Bronchial epithelial cell (primary cell): ENCODE data around the gene ZNF70. TPM values are rescaled to one million over a fixed set of nuclear protein-coding genes. Genes with fewer than 3 reads are reported as not detected.
A peak's percentile ranks its signal among the peaks of the same experiment; 100 is the strongest.

Experiments used
- DNase-seq: peaks from one replicate; pipeline ENCODE4 v3.0.0-alpha.2; 2010; ENCODE audit warnings: low read depth
- FAIRE-seq: peaks from 2 replicates; lab custom pipeline; 2011; peaks lifted over from hg19 to GRCh38; lab: Jason Lieb, UNC
- H3K27me3 ChIP-seq: 2 replicates; pipeline ENCODE4 v1.5.1; 2011; ENCODE audit warnings: low read length; ENCODE audit not compliant: control insufficient read depth, insufficient read depth
- H3K36me3 ChIP-seq: 2 replicates; pipeline ENCODE4 v1.5.1; 2011; ENCODE audit warnings: low read length; ENCODE audit not compliant: control insufficient read depth, insufficient read depth
- H3K4me3 ChIP-seq: 2 replicates; pipeline ENCODE4 v1.5.1; 2011; ENCODE audit warnings: mild to moderate bottlenecking, low read depth, low read length, control low read depth
- CTCF ChIP-seq: IDR thresholded peaks from 2 replicates; pipeline ENCODE4 v1.5.1; 2011; ENCODE audit warnings: mild to moderate bottlenecking, moderate library complexity, low read length, control low read depth, inconsistent platforms; ENCODE audit not compliant: insufficient read depth, severe bottlenecking
- total RNA-seq: library from RNA; depleted of rRNA; stranded (reverse); fragments of >200 nt; gene quantifications from 2 replicates; pipeline ENCODE4 v1.2.1, GENCODE V29; 2014

ZNF70 gene
- 1.3 TPM in 2 replicates for total RNA-seq

- no peak for FAIRE-seq
- DNase-seq: peak; percentile 65
Observed at GRCh38 chr22:23750714-23751440, at the start of gene ZNF70. Gene ZNF70, minus strand, starts transcription at chr22:23751112. Its CDS starts 5,972 bp downstream, at chr22:23745140.

GRCh38 chr22:23796461-23796860 lies 45.5 kb upstream of the ZNF70 start:
- Histone ChIP-seq H3K27me3 (no peaks in the 10 kb centered on the region), H3K4me3 (no peak overlapping the region), H3K36me3 (peaks cover 32% of the 10 kb centered on the region)
- no peak for TF ChIP-seq CTCF
- no peak for FAIRE-seq
- no peak for DNase-seq

More at GRCh38 chr22:23750714-23751440, at the start of gene ZNF70:
- H3K27me3 ChIP-seq: no peaks in the 10 kb centered on the region
- peak within 1 kb of the TSS; percentile 70 for H3K4me3 ChIP-seq
- no peak for TF ChIP-seq CTCF
- H3K36me3 ChIP-seq: no peaks in the 10 kb centered on the region

- Histone ChIP-seq H3K27me3 (no peaks in the 10 kb centered on the region), H3K4me3 (no peak overlapping the region), H3K36me3 (peaks cover 19% of the 10 kb centered on the region)
- no peak for TF ChIP-seq CTCF
- FAIRE-seq (peak; percentile 93), DNase-seq (no peak)
Observed at GRCh38 chr22:23793326-23793725, 42.4 kb upstream of the ZNF70 start.

GRCh38 chr22:23791738-23792645 lies 41.1 kb upstream of the ZNF70 start:
- no peak for TF ChIP-seq CTCF
- FAIRE-seq (no peak), DNase-seq (no peak)
- H3K36me3 ChIP-seq: peaks cover 19% of the 10 kb centered on the region
- no peaks in the 10 kb centered on the region for H3K27me3 ChIP-seq
- H3K4me3 ChIP-seq: no peak overlapping the region

- DNase-seq (no peak), FAIRE-seq (no peak)
- peaks cover 17% of the 10 kb centered on the region for H3K36me3 ChIP-seq
- no peak for TF ChIP-seq CTCF
- no peak overlapping the region for H3K4me3 ChIP-seq
- no peaks in the 10 kb centered on the region for H3K27me3 ChIP-seq
Observed at GRCh38 chr22:23790819-23791737, 40.2 kb upstream of the ZNF70 start.
